Measurements from ENCODE around the gene XPO5. TPM values are rescaled to one million over a fixed set of nuclear protein-coding genes. Genes with fewer than 3 reads are reported as not detected.
A peak's percentile ranks its signal among the peaks of the same experiment; 100 is the strongest.

The XPO5 gene
- total RNA-seq, 1 donor from 2014 or later = 35.0 TPM

- H3K4me3 ChIP-seq (ENCODE audit: low read length in 3 of 3) = peak overlapping the region; percentile 79 to 93 (median 80)
- no peaks in the 10 kb centered on the region for H3K9me3 ChIP-seq (ENCODE audit: control insufficient read depth in 3 of 3, low read length in 3 of 3)
- H3K4me1 ChIP-seq (ENCODE audit: control insufficient read depth in 3 of 3, insufficient read depth in 3 of 3, low read length in 3 of 3) = peaks cover 16 to 34% (median 20%) of the 10 kb centered on the region in 3 donors
- H3K36me3 ChIP-seq (ENCODE audit: control insufficient read depth in 3 of 3, insufficient read depth in 3 of 3, low read length in 3 of 3) = peaks cover 0 to 5% (median 0%) of the 10 kb centered on the region in 3 donors
- no peaks in the 10 kb centered on the region for H3K27me3 ChIP-seq (ENCODE audit: control insufficient read depth in 3 of 3, insufficient read depth in 3 of 3, low read length in 3 of 3)
- H3K9ac ChIP-seq (ENCODE audit: low read depth in 1 of 3, low read length in 3 of 3) = peak overlapping the region; percentile 83 to 91 (median 86)
- H3K27ac ChIP-seq (ENCODE audit: low read depth, low read length) = peak overlapping the region; percentile 82
Observed at GRCh38 chr6:43478008-43478372, 97.8 kb downstream of the XPO5 start.

- Histone ChIP-seq H3K4me1 (ENCODE audit: control insufficient read depth in 3 of 3, insufficient read depth in 3 of 3, low read length in 3 of 3) (peaks cover 16 to 34% (median 20%) of the 10 kb centered on the region in 3 donors), H3K4me3 (ENCODE audit: low read length in 3 of 3) (peak within 1 kb of the TSS; percentile 79 to 93 (median 80)), H3K27me3 (ENCODE audit: control insufficient read depth in 3 of 3, insufficient read depth in 3 of 3, low read length in 3 of 3) (no peaks in the 10 kb centered on the region), H3K27ac (ENCODE audit: low read depth, low read length) (peak within 1 kb of the TSS; percentile 82), H3K36me3 (ENCODE audit: control insufficient read depth in 3 of 3, insufficient read depth in 3 of 3, low read length in 3 of 3) (peaks cover 0 to 5% (median 0%) of the 10 kb centered on the region in 3 donors), H3K9me3 (ENCODE audit: control insufficient read depth in 3 of 3, low read length in 3 of 3) (no peaks in the 10 kb centered on the region), H3K9ac (ENCODE audit: low read depth in 1 of 3, low read length in 3 of 3) (peak within 1 kb of the TSS; percentile 83 to 91 (median 86))
Observed at GRCh38 chr6:43477235-43478007, 98.4 kb downstream of the XPO5 start, which contains the start of gene TJAP1. Gene TJAP1 (plus strand): TSS chr6:43477570. CDS start chr6:43499002, 21,432 bp downstream.

GRCh38 chr6:43476746-43477145, 99.1 kb downstream of the XPO5 start:
- Histone ChIP-seq H3K4me3 (ENCODE audit: low read length in 3 of 3) (peak overlapping the region; percentile 74 to 80 (median 79)), H3K36me3 (ENCODE audit: control insufficient read depth in 3 of 3, insufficient read depth in 3 of 3, low read length in 3 of 3) (peaks cover 0 to 5% (median 0%) of the 10 kb centered on the region in 3 donors), H3K27me3 (ENCODE audit: control insufficient read depth in 3 of 3, insufficient read depth in 3 of 3, low read length in 3 of 3) (no peaks in the 10 kb centered on the region), H3K9me3 (ENCODE audit: control insufficient read depth in 3 of 3, low read length in 3 of 3) (no peaks in the 10 kb centered on the region), H3K27ac (ENCODE audit: low read depth, low read length) (peak overlapping the region; percentile 82), H3K4me1 (ENCODE audit: control insufficient read depth in 3 of 3, insufficient read depth in 3 of 3, low read length in 3 of 3) (peaks cover 16 to 31% (median 20%) of the 10 kb centered on the region in 3 donors), H3K9ac (ENCODE audit: low read depth in 1 of 3, low read length in 3 of 3) (peak overlapping the region in 2 of 3 donors; percentile 83 to 86)

- H3K27ac ChIP-seq (ENCODE audit: low read depth, low read length) = no peak overlapping the region
- peaks cover 0 to 5% (median 0%) of the 10 kb centered on the region in 3 donors for H3K36me3 ChIP-seq (ENCODE audit: control insufficient read depth in 3 of 3, insufficient read depth in 3 of 3, low read length in 3 of 3)
- no peak overlapping the region for H3K9ac ChIP-seq (ENCODE audit: low read depth in 1 of 3, low read length in 3 of 3)
- H3K4me1 ChIP-seq (ENCODE audit: control insufficient read depth in 3 of 3, insufficient read depth in 3 of 3, low read length in 3 of 3) = peaks cover 16 to 25% (median 20%) of the 10 kb centered on the region in 3 donors
- H3K9me3 ChIP-seq (ENCODE audit: control insufficient read depth in 3 of 3, low read length in 3 of 3) = no peaks in the 10 kb centered on the region
- no peaks in the 10 kb centered on the region for H3K27me3 ChIP-seq (ENCODE audit: control insufficient read depth in 3 of 3, insufficient read depth in 3 of 3, low read length in 3 of 3)
- H3K4me3 ChIP-seq (ENCODE audit: low read length in 3 of 3) = no peak overlapping the region
Observed at GRCh38 chr6:43475516-43475915, 100.3 kb downstream of the XPO5 start.

- Histone ChIP-seq H3K9me3 (ENCODE audit: control insufficient read depth in 3 of 3, low read length in 3 of 3) (no peaks in the 10 kb centered on the region), H3K27ac (ENCODE audit: low read depth, low read length) (no peak overlapping the region)
Observed at GRCh38 chr6:43472515-43472914, 103.3 kb downstream of the XPO5 start.

More at GRCh38 chr6:43472515-43472914, 103.3 kb downstream of the XPO5 start:
- peaks cover 0 to 7% (median 3%) of the 10 kb centered on the region in 3 donors for H3K27me3 ChIP-seq (ENCODE audit: control insufficient read depth in 3 of 3, insufficient read depth in 3 of 3, low read length in 3 of 3)
- H3K36me3 ChIP-seq (ENCODE audit: control insufficient read depth in 3 of 3, insufficient read depth in 3 of 3, low read length in 3 of 3) = no peaks in the 10 kb centered on the region
- H3K9ac ChIP-seq (ENCODE audit: low read depth in 1 of 3, low read length in 3 of 3) = no peak overlapping the region
- H3K4me1 ChIP-seq (ENCODE audit: control insufficient read depth in 3 of 3, insufficient read depth in 3 of 3, low read length in 3 of 3) = peaks cover 0 to 7% (median 2%) of the 10 kb centered on the region in 3 donors
- H3K4me3 ChIP-seq (ENCODE audit: low read length in 3 of 3) = no peak overlapping the region

Small RNA genes lying within 50 kb of the gene (small RNA-seq; reads per million reads assigned to genes)
- gene RF00426 (not detected), gene RNU6-1113P (not detected)

Other genes starting within 250 kb of the XPO5 start
- gene ZNF318, start 206.4 kb downstream of the XPO5 start, total RNA-seq = 6.3 TPM
- 8.9 TPM for gene ABCC10, start 148.5 kb downstream of the XPO5 start, total RNA-seq
- 1.6 TPM for gene DLK2, start 120.5 kb downstream of the XPO5 start, total RNA-seq
- 7.8 TPM for gene TJAP1, start 98.5 kb downstream of the XPO5 start, total RNA-seq
- gene LRRC73, start 65.7 kb downstream of the XPO5 start, total RNA-seq = 0.52 TPM
- 54.3 TPM for gene YIPF3, start 59.1 kb downstream of the XPO5 start, total RNA-seq
- 21.9 TPM for gene POLR1C, start 58.9 kb downstream of the XPO5 start, total RNA-seq
- 9.9 TPM for gene POLH, start 147 bp upstream of the XPO5 start, total RNA-seq
- 30.8 TPM for gene GTPBP2, start 53.2 kb upstream of the XPO5 start, total RNA-seq
- gene MAD2L1BP, start 59.8 kb upstream of the XPO5 start, total RNA-seq = 25.1 TPM
- 0.52 TPM for gene RSPH9, start 69.0 kb upstream of the XPO5 start, total RNA-seq
- gene MRPS18A, start 111.8 kb upstream of the XPO5 start, total RNA-seq = 44.4 TPM
- gene VEGFA, start 194.2 kb upstream of the XPO5 start, total RNA-seq = 36.5 TPM

Measured in skeletal muscle tissue (tissue), 5 donors.